Islet of Langerhans (tissue), 1 donor: Measurements from ENCODE around the gene KRTAP10-11.
"Not testable (repeated sequence)": the region's sequence is repeated elsewhere in the genome, so short reads cannot be mapped to it uniquely, and the experiment has no call there.

ENCODE experiments used
- FAIRE-seq: peaks from one replicate; lab custom pipeline; 2011; peaks lifted over from hg19 to GRCh38; lab: Jason Lieb, UNC

Gene KRTAP10-11, protein sequence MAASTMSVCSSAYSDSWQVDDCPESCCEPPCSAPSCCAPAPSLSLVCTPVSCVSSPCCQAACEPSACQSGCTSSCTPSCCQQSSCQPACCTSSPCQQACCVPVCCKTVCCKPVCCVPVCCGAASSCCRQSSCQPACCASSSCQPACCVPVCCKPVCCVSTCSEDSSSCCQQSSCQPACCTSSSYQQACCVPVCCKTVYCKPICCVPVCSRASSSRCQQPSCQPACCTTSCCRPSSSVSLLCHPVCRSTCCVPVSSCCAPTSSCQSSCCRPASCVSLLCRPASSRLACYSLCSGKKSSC

DNA sequence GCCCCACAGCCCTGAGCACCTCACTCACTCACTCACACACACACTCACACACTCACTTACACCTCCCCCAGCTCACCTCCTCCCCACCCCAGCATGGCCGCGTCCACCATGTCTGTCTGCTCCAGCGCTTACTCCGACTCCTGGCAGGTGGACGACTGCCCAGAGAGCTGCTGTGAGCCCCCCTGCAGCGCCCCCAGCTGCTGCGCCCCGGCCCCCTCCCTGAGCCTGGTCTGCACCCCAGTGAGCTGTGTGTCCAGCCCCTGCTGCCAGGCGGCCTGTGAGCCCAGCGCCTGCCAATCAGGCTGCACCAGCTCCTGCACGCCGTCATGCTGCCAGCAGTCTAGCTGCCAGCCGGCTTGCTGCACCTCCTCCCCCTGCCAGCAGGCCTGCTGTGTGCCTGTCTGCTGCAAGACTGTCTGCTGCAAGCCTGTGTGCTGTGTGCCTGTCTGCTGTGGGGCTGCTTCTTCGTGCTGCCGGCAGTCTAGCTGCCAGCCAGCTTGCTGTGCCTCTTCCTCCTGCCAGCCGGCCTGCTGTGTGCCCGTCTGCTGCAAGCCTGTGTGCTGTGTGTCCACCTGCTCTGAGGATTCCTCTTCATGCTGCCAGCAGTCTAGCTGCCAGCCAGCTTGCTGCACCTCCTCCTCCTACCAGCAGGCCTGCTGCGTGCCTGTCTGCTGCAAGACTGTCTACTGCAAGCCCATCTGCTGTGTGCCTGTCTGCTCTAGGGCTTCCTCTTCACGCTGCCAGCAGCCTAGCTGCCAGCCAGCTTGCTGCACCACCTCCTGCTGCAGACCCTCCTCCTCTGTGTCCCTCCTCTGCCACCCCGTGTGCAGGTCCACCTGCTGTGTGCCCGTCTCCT, at the start of gene KRTAP10-11:
Gene KRTAP10-11 (plus strand): TSS at position 49 of the 856 bp plus-strand sequence. CDS start 45 bp downstream, at position 94.
- FAIRE-seq: not testable (repeated sequence)

DNA sequence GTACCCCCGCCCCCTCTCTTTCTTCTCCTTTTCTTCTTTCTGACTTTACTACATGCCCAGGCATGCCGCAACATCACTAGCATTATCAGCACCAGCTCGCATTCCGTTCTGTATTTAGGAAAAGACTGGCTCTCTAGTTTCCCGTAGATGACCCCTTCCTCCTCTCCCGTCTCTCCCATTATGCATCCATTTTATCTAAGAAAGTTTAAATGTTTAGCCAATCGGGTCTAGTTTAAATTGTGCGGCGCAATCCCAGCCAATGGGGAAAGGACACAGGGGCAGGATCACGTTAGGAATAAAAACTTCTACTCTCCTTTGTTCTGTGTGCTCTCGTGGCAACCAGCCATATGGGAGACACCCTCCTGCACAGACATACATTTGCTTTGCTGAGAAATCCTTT, 48.2 kb upstream of the KRTAP10-11 start:
- no peak for FAIRE-seq

DNA sequence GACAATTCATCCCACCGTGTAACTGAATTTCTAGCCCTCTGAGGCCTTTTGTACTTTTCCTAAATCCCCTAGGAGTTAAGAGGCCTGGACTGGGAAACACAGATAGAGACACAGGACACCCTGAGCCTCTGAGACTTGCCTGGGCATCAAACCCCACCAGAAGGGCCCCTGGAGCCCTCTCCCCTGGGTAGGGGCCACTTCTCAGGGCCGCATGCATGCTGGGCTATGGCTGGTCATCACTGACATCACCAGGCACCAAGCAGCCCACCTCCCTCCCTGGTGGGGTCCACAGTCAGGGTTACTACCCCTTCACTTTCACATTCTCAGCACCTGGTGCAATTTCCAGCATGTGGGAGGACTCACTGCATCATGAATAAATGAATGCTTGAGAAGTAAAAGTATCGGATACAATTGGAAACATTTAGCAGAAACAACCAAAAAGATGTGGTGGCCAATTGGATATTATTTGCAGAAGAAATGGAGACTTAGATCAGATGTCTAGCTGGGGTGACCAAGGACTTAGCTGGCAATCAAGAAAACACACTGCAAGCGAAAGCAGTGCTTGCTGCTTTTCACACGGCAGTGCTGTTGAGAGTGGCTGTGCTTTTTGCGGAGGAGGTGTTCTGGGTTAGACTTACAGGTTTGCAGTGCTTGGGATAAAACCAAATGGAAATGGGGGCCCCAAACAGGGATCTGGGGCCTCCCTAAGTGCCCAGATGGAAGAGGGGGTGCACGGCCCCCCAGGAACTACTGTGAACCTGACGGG, 46.8 kb upstream of the KRTAP10-11 start:
- FAIRE-seq: no peak

DNA sequence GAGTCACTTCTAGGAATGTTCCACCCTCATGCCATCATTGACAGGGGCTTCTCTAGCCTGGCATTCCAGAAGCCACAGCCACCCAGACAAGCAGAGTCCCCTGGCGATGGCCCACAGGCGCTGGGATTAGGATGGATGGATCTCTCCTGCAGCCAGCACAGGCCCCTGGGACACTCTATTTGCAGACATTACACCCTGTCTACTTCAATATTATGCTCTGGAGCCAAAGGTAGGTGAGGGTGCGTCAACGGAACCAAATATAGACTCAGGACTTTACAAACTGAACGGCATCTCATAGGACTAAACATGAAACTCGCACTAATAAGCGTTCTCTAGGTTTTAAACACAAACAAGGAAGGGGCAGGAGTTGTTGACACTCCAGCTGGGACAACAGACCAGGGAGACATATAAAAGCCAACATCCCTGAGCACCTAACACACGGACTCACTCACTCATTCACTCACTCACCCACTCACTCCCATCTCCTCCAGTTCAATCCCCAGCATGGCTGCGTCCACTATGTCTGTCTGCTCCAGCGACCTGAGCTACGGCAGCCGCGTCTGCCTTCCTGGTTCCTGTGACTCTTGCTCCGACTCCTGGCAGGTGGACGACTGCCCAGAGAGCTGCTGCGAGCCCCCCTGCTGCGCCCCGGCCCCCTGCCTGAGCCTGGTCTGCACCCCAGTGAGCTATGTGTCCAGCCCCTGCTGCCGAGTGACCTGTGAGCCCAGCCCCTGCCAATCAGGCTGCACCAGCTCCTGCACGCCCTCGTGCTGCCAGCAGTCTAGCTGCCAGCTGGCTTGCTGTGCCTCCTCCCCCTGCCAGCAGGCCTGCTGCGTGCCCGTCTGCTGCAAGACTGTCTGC, 45.9 kb upstream of the KRTAP10-11 start, which contains the start of gene KRTAP10-7:
Gene KRTAP10-7 (plus strand): TSS at position 480 of the 861 bp plus-strand sequence. CDS start 25 bp downstream, at position 505.
- not testable (repeated sequence) for FAIRE-seq

DNA sequence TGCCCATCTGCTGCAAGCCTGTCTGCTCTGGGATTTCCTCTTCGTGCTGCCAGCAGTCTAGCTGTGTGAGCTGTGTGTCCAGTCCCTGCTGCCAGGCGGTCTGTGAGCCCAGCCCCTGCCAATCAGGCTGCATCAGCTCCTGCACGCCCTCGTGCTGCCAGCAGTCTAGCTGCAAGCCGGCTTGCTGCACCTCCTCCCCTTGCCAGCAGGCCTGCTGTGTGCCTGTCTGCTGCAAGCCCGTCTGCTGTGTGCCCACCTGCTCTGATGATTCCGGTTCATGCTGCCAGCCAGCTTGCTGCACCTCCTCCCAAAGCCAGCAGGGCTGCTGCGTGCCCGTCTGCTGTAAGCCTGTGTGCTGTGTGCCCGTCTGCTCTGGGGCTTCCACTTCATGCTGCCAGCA, 45.1 kb upstream of the KRTAP10-11 start:
- not testable (repeated sequence) for FAIRE-seq

DNA sequence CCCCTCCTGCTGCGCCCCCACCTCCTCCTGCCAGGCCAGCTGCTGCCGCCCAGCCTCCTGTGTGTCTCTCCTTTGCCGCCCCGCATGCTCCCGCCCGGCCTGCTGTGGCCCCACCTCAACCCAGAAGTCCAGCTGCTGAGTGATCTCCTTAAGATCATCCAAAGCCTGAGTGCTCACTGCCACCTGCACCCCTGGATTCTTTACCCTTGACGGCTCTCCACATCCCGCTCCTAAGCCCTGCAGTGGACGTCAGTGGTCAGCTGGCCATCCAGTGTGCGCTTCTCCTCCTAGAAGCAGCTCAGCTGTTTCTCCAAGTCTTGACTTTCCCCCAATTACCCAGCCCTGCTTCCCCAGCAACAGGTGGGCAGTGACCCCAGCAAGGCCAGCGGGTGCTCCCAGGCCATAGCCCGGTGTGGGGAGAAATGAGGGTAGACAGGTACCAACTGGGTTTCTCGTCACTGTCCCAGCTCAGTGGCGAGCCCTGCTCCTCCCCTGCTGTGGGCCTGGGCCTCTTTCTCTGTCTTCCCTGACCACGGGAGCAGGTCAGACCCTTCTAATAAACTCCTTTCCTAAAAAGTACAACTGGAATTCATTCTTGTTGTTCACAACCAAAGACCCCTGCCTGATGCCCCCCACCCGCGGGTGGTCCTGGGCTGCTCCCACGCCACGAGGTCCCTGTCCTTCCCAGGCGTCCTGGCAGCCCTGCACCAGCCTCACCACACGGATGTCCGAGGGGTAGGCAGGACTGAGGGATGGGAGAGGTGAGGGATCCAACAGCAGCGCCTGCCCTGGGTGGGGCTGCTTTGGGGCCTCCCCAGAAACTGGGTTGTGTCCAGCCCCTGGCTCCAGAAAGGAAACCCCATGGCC, 44.4 kb upstream of the KRTAP10-11 start:
- FAIRE-seq: no peak

DNA sequence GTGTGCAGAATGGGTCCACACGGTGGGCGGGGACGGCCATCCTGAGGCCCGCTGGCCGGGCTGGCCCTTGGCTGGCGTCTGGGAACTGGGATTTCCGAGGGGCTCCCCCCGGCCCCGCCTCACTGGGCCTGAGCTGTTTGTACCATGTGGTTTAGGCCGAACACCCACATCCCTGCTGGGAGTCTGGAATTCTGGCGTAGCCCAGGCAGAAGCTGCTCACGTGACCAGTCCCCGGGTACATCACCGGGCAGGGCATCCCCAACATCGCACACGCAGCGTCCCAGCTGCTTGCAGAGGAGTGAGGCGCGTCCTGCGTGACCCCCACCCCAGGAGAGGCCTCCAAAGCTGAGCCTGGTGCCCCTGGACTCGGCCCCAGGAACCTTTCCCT, 43.8 kb upstream of the KRTAP10-11 start:
- FAIRE-seq: no peak

DNA sequence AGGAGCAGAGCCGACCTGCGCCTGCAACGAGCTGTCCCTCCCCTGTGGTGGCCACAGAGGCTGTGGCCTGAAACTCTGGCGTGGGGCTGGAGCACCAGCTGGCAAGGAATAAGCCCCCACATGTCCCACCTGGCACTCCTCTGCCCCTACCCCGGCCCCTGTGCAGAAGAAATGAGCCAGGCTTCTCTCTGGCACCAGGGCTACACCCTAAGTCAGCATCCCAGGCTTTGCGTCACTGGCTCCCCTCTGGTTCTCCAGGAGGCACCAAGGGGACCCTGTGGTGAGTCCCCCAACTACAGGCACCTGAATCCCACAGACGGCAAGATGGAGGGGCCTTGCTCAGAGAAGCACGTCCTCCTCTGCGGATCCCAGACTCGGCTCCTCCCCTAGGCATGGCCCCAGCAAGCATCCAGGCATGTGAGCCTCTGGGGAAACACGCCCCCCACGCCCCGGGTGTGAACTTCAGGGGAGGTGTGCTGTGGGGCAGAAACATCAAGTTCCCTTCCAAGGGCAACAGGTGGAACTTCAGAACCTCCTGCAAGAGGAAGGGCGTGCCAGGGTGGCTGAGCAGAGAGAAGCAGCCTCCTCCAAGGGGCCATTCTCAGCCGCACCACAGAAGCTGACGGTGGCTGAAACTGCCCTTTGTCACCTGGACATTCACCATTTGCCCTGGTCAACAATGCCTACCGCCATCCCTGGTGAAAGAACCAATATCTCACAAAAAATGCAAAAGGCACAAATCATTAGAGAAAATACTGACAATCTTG, 42.9 kb upstream of the KRTAP10-11 start:
- no peak for FAIRE-seq

DNA sequence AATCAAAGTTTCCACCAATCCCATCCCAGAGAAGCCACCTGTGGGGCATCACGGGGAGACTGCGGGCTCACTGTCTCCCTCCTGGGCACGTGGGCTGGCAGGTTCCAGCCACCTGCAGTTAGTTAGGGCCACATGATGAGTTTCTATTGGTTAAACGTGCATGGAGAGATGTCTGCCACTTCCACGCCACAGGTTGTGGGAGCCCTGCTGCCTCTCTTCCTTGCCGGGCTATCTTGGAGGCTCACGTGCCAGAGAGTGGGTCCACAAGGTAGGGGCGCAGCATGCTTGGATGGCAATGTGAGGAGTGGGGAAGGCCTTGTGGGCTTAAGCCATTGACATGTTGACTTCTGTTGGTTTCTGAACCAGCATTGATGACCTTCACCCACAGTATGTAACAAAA, 42.3 kb upstream of the KRTAP10-11 start:
- FAIRE-seq: no peak

DNA sequence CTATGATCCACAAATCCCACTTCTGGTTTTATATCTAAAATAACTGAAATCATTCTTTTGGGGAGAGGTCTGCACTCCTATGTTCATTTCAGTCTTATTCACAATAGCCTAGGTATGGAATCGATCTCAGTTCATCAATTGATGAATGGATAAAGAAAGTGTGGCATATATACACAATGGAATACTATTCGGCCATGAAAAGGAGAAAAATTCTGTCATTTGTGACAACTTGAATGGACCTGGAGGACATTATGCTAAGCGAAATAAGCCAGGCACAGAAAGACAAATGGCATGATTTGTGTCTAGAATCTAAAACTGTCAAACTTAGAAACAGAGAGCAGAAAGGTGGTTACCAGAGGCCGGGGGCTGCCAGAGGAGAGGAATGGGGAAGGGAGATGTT, 39.7 kb upstream of the KRTAP10-11 start:
- FAIRE-seq: no peak

DNA sequence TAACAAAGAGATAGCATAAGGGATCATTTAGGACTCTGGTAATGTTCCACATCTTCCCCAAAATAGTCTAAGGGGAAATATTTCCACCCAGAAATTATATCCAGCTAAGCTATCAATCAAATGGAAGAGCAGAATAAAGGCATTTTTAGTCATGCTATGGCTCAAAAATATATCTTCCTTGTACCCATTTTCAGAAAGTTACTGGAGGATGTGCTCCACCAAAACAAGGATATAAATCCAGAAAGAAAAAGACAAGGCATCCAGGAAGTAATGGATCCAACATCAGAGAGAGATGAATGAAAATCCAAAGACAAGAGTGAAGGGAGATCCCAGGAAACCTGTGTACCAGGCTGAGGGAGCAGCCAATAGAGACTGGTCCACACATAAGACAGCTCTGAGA, 37.0 kb upstream of the KRTAP10-11 start:
- FAIRE-seq: no peak

DNA sequence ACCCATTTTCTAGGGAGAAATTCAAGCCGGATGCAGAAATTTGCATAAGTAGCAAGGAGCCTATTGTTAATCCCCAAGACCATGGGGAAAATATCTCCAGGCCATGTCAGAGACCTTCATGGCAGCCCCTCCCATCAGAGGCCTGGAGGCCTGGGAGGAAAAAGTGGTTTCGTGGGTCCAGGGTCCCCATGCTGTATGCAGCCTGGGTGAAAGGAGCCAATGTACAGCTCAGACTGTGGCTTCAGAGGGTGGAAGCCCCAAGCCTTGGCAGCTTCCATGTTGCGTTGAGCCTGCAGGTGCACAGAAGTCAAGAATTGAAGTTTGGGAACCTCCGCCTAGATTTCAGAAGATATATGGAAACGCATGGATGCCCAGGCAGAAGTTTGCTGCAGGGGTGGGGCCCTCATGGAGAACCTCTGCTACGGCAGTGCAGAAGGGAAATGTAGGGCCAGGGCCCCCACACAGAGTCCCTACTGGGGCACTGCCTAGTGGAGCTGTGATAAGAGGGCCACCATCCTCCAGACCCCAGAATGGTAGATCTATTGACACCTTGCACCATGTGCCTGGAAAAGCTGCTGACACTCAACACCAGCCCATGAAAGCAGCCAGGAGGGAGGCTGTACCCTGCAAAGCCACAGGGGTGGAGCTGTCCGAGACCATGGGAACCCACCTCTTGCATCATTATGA, 35.9 kb upstream of the KRTAP10-11 start:
- not testable (repeated sequence) for FAIRE-seq

DNA sequence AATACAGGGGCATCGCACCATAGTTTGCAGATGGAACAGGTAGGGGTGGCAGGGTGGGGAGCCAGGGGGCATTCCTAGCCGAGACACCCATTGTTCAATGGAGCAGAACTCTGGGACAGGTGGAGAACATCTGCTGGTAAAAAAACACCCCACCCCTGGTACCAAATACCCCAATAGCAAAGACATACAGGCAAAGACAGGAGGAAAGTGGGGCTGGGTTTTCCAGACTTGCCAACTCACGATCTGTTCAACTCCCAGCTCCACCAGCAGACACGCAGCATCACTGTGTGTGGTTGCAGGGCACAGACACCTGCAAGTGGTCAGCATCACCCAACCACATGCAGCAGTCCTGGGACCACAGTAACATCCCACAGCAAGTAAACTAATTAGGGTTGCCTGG, 34.7 kb upstream of the KRTAP10-11 start:
- no peak for FAIRE-seq

DNA sequence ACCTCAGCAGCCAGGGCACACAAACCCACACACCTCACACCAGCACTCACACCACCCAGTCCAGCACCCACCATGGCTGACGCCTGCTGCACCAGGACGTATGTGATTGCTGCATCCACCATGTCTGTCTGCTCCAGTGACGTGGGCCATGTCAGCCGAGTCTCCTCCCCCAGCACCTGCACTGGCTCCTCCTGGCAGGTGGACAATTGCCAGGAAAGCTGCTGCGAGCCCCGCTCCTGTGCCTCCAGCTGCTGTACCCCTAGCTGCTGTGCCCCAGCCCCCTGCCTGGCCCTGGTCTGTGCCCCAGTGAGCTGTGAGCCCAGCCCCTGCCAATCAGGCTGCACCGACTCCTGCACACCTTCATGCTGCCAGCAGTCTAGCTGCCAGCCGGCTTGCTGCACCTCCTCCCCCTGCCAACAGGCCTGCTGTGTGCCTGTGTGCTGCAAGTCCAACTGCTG, 34.2 kb upstream of the KRTAP10-11 start, which contains the start of gene KRTAP10-8:
Gene KRTAP10-8 (plus strand): TSS at position 51 of the 458 bp plus-strand sequence. CDS start 22 bp downstream, at position 73.
- FAIRE-seq: no peak

DNA sequence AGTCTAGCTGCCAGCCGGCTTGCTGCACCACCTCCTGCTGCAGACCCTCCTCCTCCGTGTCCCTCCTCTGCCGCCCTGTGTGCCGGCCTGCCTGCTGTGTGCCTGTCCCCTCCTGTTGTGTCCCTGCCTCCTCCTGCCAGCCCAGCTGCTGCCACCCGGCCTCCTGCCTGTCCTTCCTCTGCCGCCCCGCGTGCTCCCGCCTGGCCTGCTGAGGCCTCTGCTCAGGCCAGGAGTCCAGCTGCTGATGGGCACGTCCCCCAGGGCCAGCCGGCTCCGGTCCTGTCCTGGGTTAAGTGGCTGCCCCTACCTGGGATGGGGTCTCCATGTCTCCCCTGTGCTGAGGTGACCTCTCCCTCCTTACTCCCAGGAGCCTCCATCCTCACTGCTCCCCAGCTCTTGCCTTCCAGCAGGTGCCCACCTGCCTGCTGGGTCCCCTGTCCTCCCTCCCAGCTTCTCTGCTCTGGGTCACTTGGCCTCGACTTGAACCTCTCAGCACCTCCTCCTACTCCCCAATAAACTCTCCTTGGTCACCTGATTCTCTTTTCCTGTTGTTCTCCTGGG, 33.5 kb upstream of the KRTAP10-11 start:
- FAIRE-seq: no peak

DNA sequence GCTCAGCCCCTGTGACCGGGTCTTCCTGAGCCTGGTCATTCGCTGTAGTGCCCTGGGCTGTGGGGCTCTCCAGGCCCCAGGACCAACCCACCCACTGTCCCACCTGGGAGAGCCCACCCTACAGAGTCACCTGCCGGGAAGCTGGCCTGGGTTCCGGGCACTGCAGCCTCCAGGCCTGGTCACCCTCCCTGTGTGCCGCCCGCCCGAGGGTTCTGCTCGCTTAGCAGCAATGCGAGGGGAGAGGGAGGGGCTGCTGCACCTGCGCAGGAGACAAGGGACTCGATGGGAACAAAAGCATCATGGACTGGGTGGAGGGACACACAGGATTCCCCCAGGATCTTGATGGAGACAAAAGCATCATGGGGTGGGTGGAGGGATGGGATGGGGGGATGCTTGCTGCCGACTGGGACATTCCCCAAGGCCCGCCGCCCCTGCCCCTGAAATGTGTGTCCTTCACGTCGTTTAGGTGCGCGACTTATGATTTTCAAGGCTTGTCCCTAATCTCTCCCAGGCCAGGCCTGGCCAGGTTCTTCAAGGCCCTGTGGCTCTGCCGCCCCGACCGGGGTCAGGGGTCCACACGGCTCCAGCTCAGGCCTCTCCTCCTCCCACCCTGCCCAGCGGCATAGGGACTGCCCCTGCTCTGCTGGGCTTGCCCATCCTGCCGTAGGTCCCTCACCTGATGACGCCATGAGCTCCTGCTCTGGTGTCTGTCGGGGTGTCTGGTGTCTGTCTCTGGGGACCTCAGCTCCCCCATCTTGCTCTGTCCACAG, 32.6 kb upstream of the KRTAP10-11 start:
- FAIRE-seq: no peak

DNA sequence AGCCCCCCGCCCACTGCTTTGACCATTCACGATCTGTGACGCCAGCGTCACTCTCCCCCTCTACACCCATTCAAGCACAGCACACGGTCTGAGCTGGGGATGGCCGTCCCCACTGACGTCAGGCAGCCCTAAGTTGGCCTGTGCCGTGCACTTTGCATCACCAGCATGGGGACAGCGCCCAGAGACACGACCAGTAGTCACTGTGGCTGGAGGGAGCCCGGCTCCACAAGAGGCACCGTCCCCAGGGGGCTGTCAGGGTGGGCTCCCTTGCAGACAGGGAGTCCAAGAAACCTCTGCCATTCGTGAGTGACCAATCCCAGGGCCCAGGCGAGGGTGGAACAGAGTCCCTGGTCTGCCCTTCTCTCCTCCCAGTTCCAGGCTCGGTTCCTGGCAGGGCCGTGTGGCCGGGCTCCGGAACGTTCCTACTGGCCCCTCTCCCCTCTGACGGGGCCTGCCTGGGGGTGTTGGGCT, 32.0 kb upstream of the KRTAP10-11 start:
- no peak for FAIRE-seq

DNA sequence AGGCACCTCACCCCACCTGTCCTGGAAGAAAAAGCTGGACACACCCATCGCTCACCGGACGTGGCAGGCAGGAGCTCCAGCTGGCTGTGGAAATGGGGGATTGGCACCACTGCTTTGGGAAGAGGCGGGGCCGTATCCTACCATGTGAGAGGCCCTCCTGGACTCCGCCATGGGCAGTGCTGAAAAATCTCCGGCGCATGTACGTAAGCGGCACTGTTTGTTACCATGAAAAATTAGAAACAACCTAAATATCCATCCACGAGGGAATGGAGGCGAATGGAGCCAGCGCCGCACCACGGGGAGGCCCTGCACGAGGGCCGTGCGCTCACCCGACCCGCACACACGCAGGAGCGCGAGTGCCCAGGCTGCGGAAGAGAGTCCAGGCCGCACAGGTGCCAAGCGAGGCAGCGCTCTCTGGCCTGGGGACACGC, 31.2 kb upstream of the KRTAP10-11 start:
- FAIRE-seq: no peak
